GM21786 (cell line): Measurements from ENCODE around the gene DCTN3.
"Not testable (repeated sequence)": the region's sequence is repeated elsewhere in the genome, so short reads cannot be mapped to it uniquely, and the experiment has no call there.

Experiments
- ATAC-seq: cut with Tn5 transposase; IDR thresholded peaks from one replicate; pipeline ENCODE4 v1.9.1; 2021; ENCODE audit not compliant: unreplicated experiment

The DCTN3 gene

DNA sequence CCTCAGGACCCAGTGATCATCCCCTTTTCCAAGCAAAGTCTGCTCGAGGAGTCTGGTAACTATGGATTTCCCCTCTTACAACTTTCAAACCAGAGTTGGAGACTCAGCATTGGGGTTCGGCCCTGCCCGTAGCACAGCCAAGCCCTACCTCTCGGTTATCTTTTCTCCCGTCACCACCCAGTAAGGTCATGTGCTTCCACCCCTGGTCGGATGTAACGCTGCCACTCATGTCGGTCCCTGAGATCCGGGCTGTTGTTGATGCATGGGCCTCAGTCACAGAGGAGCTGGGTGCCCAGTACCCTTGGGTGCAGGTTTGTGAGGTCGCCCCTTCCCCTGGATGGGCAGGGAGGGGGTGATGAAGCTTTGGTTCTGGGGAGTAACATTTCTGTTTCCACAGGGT lies 27.4 kb upstream of the DCTN3 start:
- no peak for ATAC-seq

DNA sequence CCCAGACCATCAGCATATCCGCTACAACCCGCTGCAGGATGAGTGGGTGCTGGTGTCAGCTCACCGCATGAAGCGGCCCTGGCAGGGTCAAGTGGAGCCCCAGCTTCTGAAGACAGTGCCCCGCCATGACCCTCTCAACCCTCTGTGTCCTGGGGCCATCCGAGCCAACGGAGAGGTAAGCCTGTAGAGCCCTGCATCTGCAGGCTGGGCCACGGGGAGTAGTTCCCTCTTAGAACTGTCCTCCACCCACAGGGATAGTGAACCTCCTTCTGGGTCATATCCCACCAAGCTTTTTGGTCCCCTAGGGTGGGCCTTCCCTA lies 26.7 kb upstream of the DCTN3 start:
- no peak for ATAC-seq

DNA sequence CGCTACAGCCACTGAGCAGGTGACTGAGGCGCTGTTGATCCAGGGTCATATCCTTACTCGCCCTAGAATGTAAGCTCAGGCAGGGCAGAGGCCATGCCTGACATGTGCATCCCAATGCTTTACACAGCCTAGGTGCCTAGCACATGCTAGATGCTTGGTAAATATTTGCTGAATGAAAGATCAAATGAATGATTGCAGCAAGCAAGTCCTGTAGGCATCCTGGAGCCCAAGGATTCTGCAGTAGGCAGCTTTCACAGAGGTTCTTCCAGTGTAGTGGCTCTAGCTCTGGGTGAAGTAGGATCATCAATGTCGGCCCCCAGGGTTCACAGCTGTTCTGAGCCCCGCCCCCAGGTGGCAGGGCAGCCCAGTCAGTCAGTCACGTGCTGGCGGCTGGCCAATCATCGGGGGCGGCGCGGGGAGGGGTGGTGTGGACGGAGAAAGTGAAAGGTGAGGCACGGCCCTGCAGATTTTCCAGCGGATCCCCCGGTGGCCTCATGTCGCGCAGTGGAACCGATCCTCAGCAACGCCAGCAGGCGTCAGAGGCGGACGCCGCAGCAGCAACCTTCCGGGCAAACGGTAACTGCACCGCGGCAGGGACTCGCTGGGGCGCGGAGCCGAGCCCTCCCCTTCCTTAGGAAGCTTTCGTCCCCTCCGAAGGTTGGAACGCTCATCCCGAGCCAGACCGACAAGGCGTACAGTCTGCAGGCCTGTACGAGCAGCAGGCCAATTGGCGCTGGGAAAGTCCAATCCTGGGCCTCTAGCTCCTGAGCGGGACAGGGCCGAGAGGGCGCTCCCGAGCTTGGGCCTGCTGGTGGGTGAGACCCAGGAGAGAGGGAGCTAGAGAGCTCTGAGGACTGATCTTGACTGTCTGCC lies 26.2 kb upstream of the DCTN3 start, which contains the start of gene GALT:
TSS of gene GALT (plus strand) at position 465 of the 873 bp plus-strand sequence. CDS start at position 495, 30 bp downstream.
- peak; percentile 83 for ATAC-seq

DNA sequence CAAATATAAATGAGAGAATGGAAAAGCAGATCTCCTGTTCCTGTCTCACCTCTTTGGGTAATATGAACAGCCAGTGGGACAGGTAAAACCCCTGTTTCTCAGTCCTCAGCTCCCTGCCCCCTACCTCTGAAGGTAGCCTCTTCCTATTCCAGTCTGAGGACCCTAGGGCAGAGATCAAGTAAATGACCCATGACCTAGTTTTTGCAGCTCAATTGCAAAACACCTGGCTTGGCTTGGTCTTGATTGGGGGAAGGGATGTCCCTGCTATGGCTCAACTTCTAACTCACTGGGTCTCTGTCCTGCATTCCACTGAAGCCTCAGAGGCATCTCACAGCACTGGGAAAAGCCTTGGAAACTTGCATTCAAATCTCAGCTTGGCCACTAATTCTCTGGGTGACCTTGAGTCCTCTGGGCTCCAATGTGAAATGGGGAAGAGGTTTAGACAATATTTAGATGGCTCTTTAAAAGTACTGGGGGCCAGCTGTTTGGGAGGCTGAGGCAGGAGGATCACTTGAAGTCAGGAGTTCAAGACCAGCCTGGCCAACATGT lies 24.5 kb upstream of the DCTN3 start:
- no peak for ATAC-seq

DNA sequence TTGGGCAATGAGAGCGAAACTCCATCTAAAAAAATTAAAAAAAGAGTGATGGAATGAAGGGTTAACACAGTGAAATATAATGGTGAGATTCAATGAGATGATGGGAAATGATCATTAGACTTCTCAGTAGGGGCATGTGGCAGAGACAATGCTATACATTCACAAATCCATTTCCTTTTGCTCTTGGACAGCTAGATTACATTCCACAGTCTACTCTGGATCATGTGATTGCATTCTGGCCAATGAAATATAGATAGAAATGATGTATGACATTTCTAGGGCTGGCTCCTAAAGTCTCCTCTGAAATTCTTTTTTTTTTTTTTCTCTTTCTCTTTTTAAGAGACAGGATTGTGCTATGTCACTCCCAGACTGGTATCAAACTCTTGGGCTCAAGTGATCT lies 22.4 kb upstream of the DCTN3 start:
- ATAC-seq = no peak

DNA sequence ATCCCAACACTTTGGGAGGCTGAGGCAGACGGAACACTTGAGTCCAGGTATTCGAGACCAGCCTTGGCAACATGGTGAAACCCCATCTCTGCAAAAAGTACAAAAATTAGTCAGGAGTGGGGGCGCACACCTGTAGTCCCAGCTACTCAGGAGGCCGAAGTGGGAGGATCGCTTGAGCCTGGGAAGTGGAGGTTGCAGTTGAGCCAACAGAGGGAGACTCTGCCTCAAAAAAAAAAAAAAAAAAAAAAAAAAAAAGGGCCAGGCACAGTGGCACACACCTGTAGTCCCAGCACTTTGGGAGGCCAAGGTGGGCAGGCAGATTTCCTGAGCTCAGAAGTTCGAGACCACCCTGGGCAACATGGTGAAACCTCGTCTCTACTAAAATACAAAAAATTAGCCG lies 19.0 kb upstream of the DCTN3 start:
- ATAC-seq = not testable (repeated sequence)

DNA sequence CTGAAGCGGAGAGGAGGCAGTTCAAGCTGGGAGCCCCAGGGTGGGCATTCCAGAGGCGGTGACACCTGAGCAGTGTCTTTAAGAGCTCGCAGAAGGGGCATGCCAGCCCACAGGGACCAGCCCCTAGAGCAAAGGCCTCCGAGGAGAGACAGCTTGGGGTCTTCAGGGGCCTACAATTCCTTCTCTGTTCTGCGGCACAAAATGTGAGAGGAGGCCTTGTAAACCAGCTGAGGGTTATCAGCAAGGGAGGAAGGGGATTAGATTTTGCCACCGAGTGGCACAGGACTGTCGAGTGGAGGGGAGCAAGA lies 17.8 kb upstream of the DCTN3 start:
- ATAC-seq = no peak

DNA sequence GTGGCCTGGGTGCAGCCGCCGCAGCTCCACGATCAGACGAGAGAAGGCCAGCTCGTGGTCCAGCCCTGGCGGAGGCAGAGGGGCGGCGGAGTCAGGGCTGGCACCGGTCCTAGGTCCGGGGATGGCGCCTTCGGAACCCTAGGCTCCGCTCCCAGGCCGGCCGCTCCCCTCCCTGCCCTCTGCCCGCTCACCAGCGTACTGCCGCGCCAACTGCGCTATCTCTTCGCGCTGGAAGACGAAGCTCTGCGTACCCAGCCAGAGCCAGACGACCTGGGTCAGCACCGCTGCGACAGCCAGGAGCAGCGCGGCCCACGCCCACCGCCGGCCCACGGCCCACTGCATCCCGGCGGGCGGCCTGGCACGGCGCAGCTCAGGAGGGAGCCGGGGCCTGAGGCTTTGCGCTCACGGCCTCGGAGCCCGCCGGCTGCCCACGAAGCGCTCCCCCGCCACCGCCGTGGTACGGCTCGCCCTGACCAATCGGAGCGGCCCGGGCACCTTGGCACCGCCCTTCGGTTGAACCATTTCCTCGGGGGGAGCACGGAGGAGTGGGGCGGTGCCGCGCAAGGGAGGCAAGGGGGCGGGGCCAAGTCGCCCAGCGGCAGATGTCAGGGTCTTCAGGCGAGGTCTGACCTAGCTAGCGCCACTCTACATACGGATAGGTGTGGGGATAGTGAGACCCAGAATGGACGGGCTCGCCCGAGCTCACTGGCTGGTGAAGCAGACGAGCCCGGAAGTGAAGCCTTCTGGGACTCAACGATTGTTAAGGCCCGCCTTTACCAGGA lies 17.3 kb upstream of the DCTN3 start, which contains the start of gene SIGMAR1:
TSS of gene SIGMAR1 (minus strand) at position 432 of the 782 bp plus-strand sequence. CDS start at position 342, 90 bp downstream.
- ATAC-seq = peak; percentile 85

DNA sequence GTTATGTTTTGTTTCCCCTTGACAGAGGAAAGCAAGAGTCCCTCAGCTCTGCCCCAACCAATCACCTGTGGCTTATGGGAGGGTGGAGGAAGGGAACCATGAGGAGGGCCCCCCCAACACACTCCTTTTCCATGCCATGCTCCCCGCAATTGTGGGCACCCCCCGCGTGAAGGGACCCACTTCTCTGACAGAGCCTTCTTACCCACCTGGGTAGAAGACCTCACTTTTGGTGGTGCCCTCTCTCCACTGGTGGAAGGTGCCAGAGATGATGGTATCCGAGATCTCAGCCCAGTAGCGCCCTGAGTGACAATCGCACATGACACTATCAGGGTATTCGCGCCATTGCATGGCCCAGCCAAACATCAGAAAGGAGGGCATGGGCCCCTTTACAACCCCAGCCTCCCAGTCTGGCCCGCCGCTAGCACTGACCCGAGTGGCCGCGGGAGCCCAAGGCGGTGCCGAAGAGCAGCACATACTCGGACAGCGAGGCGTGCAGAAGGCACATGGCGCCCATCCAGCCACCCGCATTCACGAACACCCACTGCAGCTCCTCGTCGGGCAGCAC lies 16.6 kb upstream of the DCTN3 start:
- no peak for ATAC-seq

DNA sequence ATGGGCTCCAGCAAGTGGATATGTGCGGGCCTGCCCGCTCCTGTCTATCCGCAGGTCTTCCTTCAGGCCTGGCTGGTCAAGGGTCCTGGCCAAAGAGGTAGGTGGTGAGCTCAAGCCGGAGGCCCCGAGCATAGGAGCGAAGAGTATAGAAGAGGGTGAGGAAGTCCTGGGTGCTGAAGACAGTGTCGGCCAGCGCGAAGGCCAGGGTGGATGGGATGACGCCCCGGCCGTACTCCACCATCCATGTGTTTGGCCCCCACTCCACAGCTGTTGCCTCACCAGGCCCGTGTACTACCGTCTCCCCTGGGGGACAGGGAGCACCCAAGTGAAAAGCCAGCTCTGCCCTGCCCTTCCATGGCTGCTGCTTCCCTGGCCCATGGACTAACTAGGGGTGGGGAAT lies 15.3 kb upstream of the DCTN3 start:
- no peak for ATAC-seq

DNA sequence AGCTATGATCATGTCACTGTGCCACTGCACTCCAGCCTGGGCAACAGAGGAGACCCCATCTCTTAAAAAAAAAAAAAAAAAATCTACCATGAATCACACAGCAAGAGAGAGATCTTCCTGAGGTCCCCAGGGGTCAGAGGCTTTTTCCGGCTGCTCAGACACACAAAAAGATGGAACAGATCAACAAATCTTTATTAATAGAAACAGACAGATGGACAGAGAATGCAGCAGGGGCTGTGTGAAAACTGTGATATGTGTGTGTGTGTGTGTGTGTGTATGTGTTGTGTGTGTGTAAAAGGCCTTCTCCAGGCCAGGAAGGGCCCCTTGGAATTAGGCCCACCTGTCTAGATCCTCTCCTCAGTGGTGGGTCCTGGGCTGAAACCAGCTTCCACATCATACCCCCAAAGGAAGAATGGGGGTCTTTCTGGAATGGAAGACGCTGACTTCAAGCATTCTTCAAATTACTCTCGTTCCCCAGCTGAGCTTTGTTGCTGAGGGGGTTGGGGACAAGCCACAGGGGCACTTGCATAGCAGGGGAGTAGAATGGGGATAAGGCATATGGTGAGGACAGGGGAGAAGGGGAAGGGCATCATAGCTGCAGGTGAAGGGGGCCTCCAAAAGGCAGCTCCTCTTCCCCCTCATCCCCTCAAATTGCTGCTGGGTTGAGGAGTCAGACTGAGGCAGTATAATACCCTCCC lies 14.4 kb upstream of the DCTN3 start:
- ATAC-seq = no peak

DNA sequence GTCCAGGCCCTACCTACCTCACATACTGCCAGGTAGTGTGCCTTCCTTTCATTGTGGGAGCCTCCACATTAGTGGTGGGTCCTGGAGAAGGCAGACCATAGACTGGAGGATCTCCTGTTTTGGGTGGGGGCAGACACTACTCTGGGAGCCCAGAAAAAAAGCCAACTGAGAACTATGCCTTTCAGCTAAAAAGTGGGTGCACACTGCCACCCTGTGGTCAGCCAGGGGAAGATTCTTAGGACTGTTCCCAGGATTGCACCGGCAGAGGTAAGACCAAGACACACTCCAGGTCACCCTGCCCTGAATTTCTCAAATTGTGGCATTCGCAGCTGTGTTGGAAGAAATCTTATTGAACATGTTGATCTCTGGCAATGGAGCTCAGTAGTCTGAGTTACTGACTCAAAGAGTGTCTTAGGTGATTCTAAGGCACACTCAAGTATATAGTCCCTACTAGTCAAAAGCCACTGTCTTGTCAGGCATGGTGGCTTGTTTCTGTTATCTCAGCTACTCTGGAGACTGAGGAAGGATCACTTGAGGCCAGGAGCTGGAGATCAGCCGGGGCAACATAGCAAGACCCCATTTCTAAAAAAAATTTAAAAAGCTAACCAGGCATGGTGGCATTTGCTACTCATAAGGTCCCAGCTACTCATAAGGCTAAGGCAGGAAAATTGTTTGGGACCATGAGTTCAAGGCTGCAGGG lies 13.7 kb upstream of the DCTN3 start:
- peak; percentile 22 for ATAC-seq

DNA sequence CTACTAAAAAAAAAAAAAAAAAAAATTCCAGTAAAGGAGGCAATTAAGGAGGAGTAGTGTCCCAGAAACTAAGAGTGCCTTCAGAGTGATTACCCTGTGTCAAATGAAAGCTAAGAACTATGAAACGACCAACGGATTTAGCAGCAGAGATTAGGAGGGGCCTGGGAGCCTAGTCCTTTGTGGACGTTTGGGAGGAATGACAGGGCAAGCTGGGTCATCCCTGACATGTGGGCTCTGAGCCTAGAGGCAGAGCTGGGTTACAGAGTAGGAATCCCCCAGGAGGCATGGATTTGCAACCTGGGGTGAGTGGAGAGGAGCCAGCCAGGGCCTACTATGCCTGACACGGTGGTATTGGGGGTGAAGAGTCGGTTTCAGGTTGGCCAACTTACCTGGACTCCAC lies 12.9 kb upstream of the DCTN3 start:
- no peak for ATAC-seq

DNA sequence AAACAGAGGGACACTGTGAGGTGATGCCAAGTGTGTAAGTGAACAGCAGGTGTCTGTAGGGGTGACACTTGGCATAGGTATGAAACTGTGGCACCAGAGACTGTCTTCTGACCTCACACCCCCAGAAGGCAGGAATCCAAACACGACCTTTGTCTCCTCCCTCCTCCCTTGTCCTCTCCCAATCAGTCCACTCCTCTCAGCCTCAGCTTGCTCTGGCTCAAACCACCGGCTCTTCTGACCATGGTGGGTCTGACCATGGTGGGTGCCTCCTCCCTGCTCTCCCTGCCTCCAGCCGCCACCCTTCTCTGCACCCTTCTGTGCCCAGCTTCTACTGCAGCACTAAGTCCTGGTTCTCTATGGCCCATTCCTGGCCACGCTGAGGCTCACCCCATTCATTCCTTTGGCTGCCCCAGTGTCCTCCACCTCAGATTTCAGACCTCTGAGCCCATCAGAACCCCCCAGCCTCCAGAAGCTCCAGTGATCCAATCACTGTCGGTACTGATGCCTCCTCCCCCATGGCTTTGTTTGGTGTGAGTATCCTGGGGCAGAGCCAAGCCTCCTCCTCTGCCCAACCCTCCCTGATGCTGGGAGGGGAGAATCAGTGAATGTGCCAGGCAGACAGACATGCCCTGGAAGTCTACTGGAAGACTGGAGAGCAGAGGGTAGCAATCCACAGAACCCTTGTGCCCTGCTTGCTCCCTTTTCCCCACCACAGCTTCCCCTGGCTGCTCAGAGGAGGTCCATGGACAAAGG lies 10.3 kb upstream of the DCTN3 start:
- ATAC-seq = no peak

DNA sequence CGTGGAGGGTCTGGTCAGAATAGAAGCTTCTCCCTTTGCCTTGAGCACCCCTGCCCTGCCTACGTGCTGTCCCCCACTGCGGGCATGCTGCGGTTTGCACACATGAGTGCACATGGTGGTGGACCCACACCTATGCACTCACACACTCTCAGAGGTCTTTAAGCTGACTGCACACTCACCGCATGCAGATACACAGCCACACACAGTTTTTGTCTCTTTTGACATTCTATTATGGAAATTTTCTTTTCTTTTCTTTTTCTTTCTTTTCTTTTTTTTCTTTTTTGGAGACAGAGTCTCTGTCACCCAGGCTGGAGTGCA lies 9.2 kb upstream of the DCTN3 start:
- no peak for ATAC-seq

DNA sequence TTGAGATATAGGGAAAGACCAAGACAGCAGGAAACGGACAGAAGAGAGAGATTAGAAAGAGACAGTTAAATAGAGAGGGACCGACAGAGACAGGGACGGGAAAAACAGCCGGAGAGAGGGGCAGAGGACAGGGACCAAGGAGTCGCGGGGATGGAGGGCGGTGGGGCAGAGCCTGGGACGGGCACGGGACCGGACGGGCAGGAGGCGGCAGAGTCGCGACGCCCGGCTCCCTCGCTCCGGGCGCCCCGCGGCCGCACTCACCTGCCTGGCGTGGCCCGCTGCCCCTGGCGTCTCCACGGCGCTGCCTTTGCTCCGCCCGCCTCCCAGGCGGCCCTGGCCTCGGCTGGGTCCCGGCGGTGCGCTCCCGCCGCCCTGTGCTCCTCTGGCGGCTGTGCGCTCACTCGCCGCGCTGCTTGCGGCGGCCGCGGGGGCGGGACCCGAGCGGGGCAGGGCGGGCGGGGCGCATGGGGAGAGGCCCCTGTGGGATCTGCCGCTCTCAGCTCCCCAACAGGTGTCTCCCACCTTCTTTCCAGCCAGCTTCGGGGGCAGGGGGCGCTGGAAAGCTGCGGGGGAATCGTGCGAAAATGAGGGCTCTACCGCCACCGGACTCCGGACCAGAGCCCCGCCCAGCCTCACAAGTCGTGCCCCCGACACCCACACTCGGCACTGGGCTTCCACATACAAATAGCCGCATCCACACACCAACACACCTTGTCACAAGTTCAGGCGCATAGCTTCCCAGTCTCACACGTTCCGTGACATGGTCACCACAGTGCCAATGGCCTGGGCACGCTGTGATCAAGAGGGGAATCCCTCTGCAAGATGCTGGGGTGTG lies 8.6 kb upstream of the DCTN3 start, which contains the start of gene ARID3C:
TSS of gene ARID3C (minus strand) at position 411 of the 835 bp plus-strand sequence. CDS start 1,052 bp downstream, outside the sequence.
- no peak for ATAC-seq

DNA sequence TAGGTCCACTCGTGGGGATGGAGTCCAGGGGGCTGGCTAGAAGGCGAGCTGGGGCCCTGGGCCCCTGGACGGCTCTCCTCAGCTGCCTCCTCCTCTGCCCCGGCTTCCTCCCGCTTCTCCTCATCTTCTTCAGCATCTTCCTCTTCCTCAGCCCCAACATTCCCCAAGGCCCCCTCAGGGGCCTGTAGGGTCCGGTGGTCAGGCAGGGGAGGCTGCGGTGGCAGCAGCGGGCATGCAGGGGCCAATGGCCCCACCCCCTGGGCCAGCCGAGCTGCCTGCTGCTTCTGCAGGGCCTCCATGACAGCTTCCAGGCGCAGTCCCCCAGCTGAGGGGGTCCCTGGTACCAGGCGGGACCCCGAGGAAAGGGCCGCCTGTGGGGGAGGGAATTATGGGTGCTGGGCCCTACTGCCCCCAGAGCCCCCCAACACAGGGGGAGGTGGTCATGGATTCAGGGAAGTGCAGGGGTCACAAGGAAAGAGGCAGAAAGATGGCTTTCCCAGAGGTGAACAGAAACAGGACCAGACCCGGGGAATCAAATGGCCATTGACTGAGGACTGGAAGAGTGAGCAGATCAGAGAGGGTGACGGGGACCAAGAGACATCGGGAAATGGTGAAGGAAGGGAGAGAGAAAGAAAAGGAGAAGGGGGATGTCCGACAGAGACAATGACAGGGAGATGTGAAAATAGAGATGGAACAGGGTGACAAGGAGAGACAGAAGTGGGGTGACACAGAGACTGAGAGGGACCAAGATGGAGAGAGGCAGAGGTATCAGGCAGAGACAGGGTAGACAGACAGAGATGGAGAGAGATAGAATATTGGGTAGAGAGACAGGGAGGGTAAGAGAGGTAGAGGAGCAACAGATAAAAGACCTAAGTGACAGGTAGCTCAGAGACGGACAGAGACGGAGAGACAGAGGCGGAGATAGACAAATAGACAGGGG lies 7.7 kb upstream of the DCTN3 start:
- no peak for ATAC-seq

DNA sequence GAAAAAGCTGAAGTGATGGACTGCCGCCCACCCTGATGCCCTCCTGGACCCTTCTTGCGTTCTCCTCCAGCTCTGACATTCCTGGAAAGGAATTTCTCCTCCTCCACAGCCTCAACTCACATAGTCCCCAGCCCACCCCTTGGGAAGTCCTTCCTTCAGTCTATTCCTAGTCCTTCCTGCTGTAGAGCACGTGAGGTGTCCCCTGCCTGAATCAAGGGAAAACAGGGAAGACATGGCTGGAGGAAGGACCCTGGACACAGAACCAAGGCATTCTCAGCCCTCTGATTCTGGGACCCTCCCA lies 4.8 kb upstream of the DCTN3 start:
- ATAC-seq = no peak
